Coronary artery (tissue), 2 donors: ENCODE results near the gene KRT17.
"Not testable (repeated sequence)": the region's sequence is repeated elsewhere in the genome, so short reads cannot be mapped to it uniquely, and the experiment has no call there.

Source experiments
- DNase-seq: peaks from one replicate; pipeline ENCODE4 v3.0.0-alpha.2; 2017; ENCODE audit warnings: low spot score
- H3K27ac ChIP-seq, 2 donors: fragments of 200-600 bp; sonication (generic); one replicate each; pipeline ENCODE4 v1.5.1; 2016 to 2019
- H3K4me3 ChIP-seq: fragments of 200-600 bp; sonication (generic); 2 replicates; pipeline ENCODE4 v1.5.1; 2016; ENCODE audit warnings: mild to moderate bottlenecking, moderate library complexity
- CTCF ChIP-seq: fragments of 200-600 bp; sonication (generic); IDR thresholded peaks from one replicate; pipeline ENCODE4 v1.5.1; 2019; ENCODE audit warnings: antibody characterized with exemption

The KRT17 gene

GRCh38 chr17:41631898-41632285 is 7.5 kb upstream of the KRT17 start:
- Histone ChIP-seq H3K27ac (no peak overlapping the region), H3K4me3 (no peak overlapping the region)
- no peak for DNase-seq
- no peak for TF ChIP-seq CTCF

GRCh38 chr17:41631025-41631897 is 6.9 kb upstream of the KRT17 start:
- no peak for DNase-seq
- H3K4me3 ChIP-seq = no peak overlapping the region
- no peak overlapping the region for H3K27ac ChIP-seq
- TF ChIP-seq CTCF = no peak

GRCh38 chr17:41629826-41630670 is 5.7 kb upstream of the KRT17 start:
- TF ChIP-seq CTCF = no peak
- DNase-seq = no peak
- H3K4me3 ChIP-seq = no peak overlapping the region
- H3K27ac ChIP-seq = no peak overlapping the region

GRCh38 chr17:41629316-41629715 is 4.9 kb upstream of the KRT17 start:
- Histone ChIP-seq H3K27ac (no peak overlapping the region), H3K4me3 (no peak overlapping the region)
- DNase-seq = no peak
- TF ChIP-seq CTCF = no peak

GRCh38 chr17:41628621-41629255 is 4.4 kb upstream of the KRT17 start:
- not testable (repeated sequence) for DNase-seq, H3K4me3 ChIP-seq, H3K27ac ChIP-seq

DNA sequence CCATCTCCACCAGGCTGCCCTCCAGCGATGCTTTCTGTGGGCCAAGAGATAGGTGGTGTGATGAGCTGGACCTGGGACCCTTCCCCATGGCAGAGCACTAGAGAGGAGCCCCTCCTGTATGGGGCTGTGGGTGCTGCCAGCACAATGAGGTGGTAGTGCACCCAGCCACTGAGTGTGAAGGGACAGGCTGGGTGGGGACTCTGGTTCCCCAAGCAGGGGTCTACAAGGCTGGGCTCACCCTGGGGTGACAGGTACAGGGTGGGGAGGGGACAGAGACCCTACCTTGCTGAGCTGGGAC is 3.6 kb upstream of the KRT17 start:
- H3K27ac ChIP-seq, DNase-seq, H3K4me3 ChIP-seq: not testable (repeated sequence)

DNA sequence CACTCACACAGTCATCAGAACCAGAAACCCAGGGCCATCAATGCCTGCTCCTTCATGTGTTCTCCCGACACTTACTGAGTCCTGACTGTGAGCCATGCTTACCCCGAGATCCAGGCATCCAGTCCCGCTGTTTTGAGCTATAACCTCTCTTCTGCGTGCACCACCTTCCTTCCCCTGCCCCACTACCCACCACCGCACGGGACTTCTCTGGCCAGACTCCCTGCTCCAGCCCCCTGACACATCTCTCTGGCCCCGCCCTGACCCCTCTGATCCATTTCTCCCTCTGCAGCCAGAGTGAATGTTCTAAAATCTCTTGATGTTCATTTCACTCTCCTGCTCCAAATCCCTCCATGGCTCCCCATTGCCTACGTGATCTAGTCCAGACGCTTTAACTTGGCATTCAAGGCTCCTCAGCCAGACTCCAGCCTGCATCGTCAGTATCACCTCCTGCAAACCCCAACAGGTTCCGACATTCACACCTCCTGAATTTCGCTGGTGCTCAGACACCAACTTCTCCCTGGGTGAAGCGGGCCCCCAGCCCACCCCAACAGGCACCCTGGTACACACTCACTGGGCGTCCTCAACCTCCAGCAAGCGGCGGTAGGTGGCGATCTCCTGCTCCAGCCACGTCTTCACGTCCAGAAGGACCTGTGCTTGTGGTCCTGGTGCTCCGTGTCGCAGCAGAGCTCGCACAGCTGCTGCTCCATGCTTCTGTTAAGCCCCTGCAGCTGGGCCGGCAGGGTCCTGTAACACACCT is 3.1 kb upstream of the KRT17 start:
- no peak overlapping the region for H3K4me3 ChIP-seq
- no peak for DNase-seq
- TF ChIP-seq CTCF = no peak
- H3K27ac ChIP-seq = no peak overlapping the region

- not testable (repeated sequence) for DNase-seq, H3K4me3 ChIP-seq
These were observed 2.5 kb upstream of the KRT17 start for GRCh38 chr17:41626914-41627295.

DNA sequence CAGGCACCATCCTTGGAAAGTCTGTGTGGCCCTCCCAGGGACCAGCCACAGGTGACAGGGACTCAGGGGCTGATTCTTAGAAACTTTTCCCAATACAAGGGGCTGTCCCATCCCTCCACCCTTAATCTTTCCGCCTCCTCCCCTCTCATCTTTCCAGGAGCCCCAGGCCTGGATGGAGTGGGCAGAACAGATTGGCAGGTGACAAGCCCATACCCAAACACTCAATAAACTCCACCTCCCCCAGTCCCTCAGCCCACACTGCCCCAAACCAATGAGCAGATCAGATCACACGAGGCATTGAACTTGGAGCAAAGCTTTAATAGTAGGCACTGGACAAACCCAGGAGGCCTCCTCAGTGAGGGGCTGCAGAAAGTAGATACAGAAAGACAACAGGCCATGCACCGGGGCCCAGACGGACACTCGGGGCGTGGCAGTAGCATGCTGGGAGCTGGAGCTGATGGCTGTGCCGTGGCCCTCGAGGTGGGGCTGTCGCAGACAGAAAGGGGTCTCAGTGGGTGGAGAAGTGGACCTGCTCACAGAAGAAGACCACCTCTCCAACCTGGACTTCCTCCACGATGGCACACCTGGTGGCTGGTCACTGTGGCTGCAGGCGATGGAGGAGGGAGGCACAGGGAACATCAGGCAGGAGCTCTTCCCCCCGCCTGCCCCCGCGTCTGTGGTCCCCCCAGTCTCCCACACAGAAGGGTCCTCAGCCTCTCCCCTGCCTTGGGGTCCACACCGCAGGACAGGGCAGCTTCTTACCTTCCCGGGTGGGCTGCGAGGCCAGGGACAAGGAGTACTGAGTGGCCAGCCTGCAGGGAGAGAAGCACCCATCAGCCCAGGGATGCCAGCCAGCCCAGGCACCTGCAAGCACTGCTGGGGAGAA is 1.9 kb upstream of the KRT17 start:
- peak overlapping the region in 1 of 2 donors; percentile 4 for H3K27ac ChIP-seq
- not testable (repeated sequence) for H3K4me3 ChIP-seq, DNase-seq

More at GRCh38 chr17:41626914-41627295, 2.5 kb upstream of the KRT17 start:
- not testable (repeated sequence) for H3K27ac ChIP-seq
